WTC11 (cell line): Measurements from ENCODE around the gene VWA8. TPM values are rescaled to one million over a fixed set of nuclear protein-coding genes. Genes with fewer than 3 reads are reported as not detected.

Source experiments
- ATAC-seq: fragments of 200-7000 bp; cut with Tn5 transposase; 2 replicates; pipeline ENCODE4 v1.10.0; 2021; ENCODE audit warnings: mild to moderate bottlenecking, moderate library complexity
- CTCF ChIA-PET: fragments of 300-600 bp; sonication (Branson Sonifier 250); formaldehyde crosslinking; loops from one replicate; lab custom pipeline; 2021; ENCODE audit warnings: antibody characterized with exemption; lab: Charles Lee
- POLR2A ChIA-PET: fragments of 350-600 bp; sonication (Branson Sonifier 250); formaldehyde crosslinking; loops from one replicate; lab custom pipeline; 2021; ENCODE audit warnings: antibody characterized with exemption; lab: Charles Lee
- DNase-seq: peaks from one replicate; pipeline ENCODE4 v3.0.0; 2021; ENCODE audit warnings: low spot score
- H3K27ac Mint-ChIP-seq: 2 replicates; pipeline ENCODE4 v1.8.0; 2021; ENCODE audit warnings: mixed read lengths
- H3K27me3 Mint-ChIP-seq: 2 replicates; pipeline ENCODE4 v1.8.0; 2021; ENCODE audit warnings: low read depth, mild to moderate bottlenecking, moderate library complexity, mixed read lengths
- H3K36me3 Mint-ChIP-seq: 2 replicates; pipeline ENCODE4 v1.8.0; 2021; ENCODE audit warnings: mixed read lengths
- H3K4me1 Mint-ChIP-seq: 2 replicates; pipeline ENCODE4 v1.8.0; 2022; ENCODE audit warnings: mixed read lengths
- H3K4me3 Mint-ChIP-seq: 2 replicates; pipeline ENCODE4 v1.8.0; 2021; ENCODE audit warnings: mild to moderate bottlenecking, moderate library complexity, mixed read lengths
- H3K9me3 Mint-ChIP-seq: 2 replicates; pipeline ENCODE4 v1.8.0; 2021; ENCODE audit warnings: mixed read lengths
- AR ChIP-seq: fragments of 250-450 bp; sonication (Bioruptor Pico); IDR thresholded peaks from 2 replicates; pipeline ENCODE4 v1.9.0; 2021; ENCODE audit warnings: mild to moderate bottlenecking
- CREB1 ChIP-seq: sonication (generic); formaldehyde crosslinking; IDR thresholded peaks from 2 replicates; pipeline ENCODE4 v1.8.0; 2023; ENCODE audit warnings: mild to moderate bottlenecking, missing genetic modification reagents
- E2F1 ChIP-seq: sonication (generic); formaldehyde crosslinking; IDR thresholded peaks from 2 replicates; pipeline ENCODE4 v1.8.0; 2022; ENCODE audit warnings: mild to moderate bottlenecking, missing genetic modification reagents
- E2F4 ChIP-seq: sonication (generic); formaldehyde crosslinking; IDR thresholded peaks from 2 replicates; pipeline ENCODE4 v1.8.1; 2022; ENCODE audit warnings: low read depth, mild to moderate bottlenecking, moderate library complexity, missing genetic modification reagents, borderline replicate concordance
- EMX1 ChIP-seq: fragments of 250-450 bp; sonication (Bioruptor Pico); IDR thresholded peaks from 2 replicates; pipeline ENCODE4 v1.8.0; 2021; ENCODE audit warnings: mild to moderate bottlenecking
- IRF2 ChIP-seq: sonication (generic); formaldehyde crosslinking; IDR thresholded peaks from 2 replicates; pipeline ENCODE4 v1.8.0; 2022; ENCODE audit warnings: low read depth, missing genetic modification reagents, borderline replicate concordance
- MAX ChIP-seq: sonication (generic); formaldehyde crosslinking; IDR thresholded peaks from 2 replicates; pipeline ENCODE4 v1.8.0; 2022; ENCODE audit warnings: mild to moderate bottlenecking, missing genetic modification reagents
- NFATC4 ChIP-seq: fragments of 250-450 bp; sonication (Bioruptor Pico); IDR thresholded peaks from 2 replicates; pipeline ENCODE4 v1.9.0; 2021; ENCODE audit warnings: mild to moderate bottlenecking
- NFE2L1 ChIP-seq: sonication (generic); formaldehyde crosslinking; IDR thresholded peaks from 2 replicates; pipeline ENCODE4 v1.8.1; 2023; ENCODE audit warnings: missing genetic modification reagents
- NFYB ChIP-seq: sonication (generic); formaldehyde crosslinking; conservative IDR thresholded peaks from 2 replicates; pipeline ENCODE4 v1.8.0; 2022; ENCODE audit warnings: low read depth, missing genetic modification reagents
- PREB ChIP-seq: sonication (generic); formaldehyde crosslinking; IDR thresholded peaks from 2 replicates; pipeline ENCODE4 v1.8.1; 2022; ENCODE audit warnings: mild to moderate bottlenecking, missing genetic modification reagents, moderate library complexity, borderline replicate concordance
- SOX15 ChIP-seq: fragments of 250-450 bp; sonication (Bioruptor Pico); IDR thresholded peaks from 2 replicates; pipeline ENCODE4 v1.9.0; 2021; ENCODE audit warnings: mild to moderate bottlenecking
- SP1 ChIP-seq: sonication (generic); formaldehyde crosslinking; conservative IDR thresholded peaks from 2 replicates; pipeline ENCODE4 v1.8.1; 2022; ENCODE audit warnings: missing genetic modification reagents
- TEAD4 ChIP-seq: sonication (generic); formaldehyde crosslinking; IDR thresholded peaks from 2 replicates; pipeline ENCODE4 v1.8.0; 2022; ENCODE audit warnings: mild to moderate bottlenecking, missing genetic modification reagents
- TP53 ChIP-seq: sonication (generic); formaldehyde crosslinking; IDR thresholded peaks from 2 replicates; pipeline ENCODE4 v1.8.1; 2023; ENCODE audit warnings: mild to moderate bottlenecking, missing genetic modification reagents
- ZBTB43 ChIP-seq: sonication (generic); formaldehyde crosslinking; IDR thresholded peaks from 2 replicates; pipeline ENCODE4 v1.8.1; 2023; ENCODE audit warnings: mild to moderate bottlenecking, missing genetic modification reagents
- ZNF232 ChIP-seq: sonication (generic); formaldehyde crosslinking; IDR thresholded peaks from 2 replicates; pipeline ENCODE4 v1.8.0; 2022; ENCODE audit warnings: mild to moderate bottlenecking, missing genetic modification reagents
- ZNF396 ChIP-seq: fragments of 250-450 bp; sonication (Bioruptor Pico); IDR thresholded peaks from 2 replicates; pipeline ENCODE4 v1.8.0; 2021; ENCODE audit warnings: mild to moderate bottlenecking, moderate library complexity, borderline replicate concordance
- total RNA-seq: library from RNA; stranded (reverse); gene quantifications from 3 replicates; pipeline ENCODE4 v1.2.3, GENCODE V29; 2021

Gene VWA8
- total RNA-seq, 1 experiment from 2014 or later, result 19.9 TPM

- TF ChIP-seq E2F4 (CRISPR knock-in tag), result no peak
- no peak for TF ChIP-seq NFATC4 (CRISPR knock-in tag)
- no peak for TF ChIP-seq SOX15 (CRISPR knock-in tag)
- no peak for TF ChIP-seq ZNF232 (CRISPR knock-in tag)
- no peak for TF ChIP-seq EMX1 (CRISPR knock-in tag)
- no peak for TF ChIP-seq AR
- TF ChIP-seq TEAD4 (CRISPR knock-in tag), result no peak
- no peak for TF ChIP-seq IRF2 (CRISPR knock-in tag)
- no peak for TF ChIP-seq ZNF396 (CRISPR knock-in tag)
- no peak for TF ChIP-seq TP53
- no peak for TF ChIP-seq MAX
These were observed 25.0 kb upstream of the VWA8 start (continued) for GRCh38 chr13:41985788-41986508.

GRCh38 chr13:41981951-41982715 is 21.2 kb upstream of the VWA8 start:
- Mint-ChIP-seq H3K4me3 (no peak overlapping the region), H3K9me3 (peaks cover 8% of the 10 kb centered on the region), H3K36me3 (no peaks in the 10 kb centered on the region), H3K4me1 (peaks cover 9% of the 10 kb centered on the region), H3K27me3 (no peaks in the 10 kb centered on the region; the same call in 1 of the 2 replicates)
- CTCF ChIA-PET, result no interaction called here
- POLR2A ChIA-PET, result no interaction called here
- DNase-seq, result no peak
- TF ChIP-seq NFE2L1 (CRISPR knock-in tag), result no peak
- no peak for TF ChIP-seq SP1 (CRISPR knock-in tag)
- no peak for TF ChIP-seq ZBTB43 (CRISPR knock-in tag)
- no peak for TF ChIP-seq CREB1 (CRISPR knock-in tag)
- no peak for TF ChIP-seq PREB (CRISPR knock-in tag)
- TF ChIP-seq ZNF396 (CRISPR knock-in tag), result no peak
- no peak for TF ChIP-seq E2F4 (CRISPR knock-in tag)
- TF ChIP-seq E2F1, result no peak
- no peak for TF ChIP-seq NFYB (CRISPR knock-in tag)
- TF ChIP-seq, all 79 proteins: peak for 0
- H3K27ac Mint-ChIP-seq, result no peak overlapping the region
- ATAC-seq, result no peak
